ENCODE measurements around the gene SPAG9. TPM values are rescaled to one million over a fixed set of nuclear protein-coding genes. Genes with fewer than 3 reads are reported as not detected.

The SPAG9 gene
- total RNA-seq, 1 donor from 2014 or later = 55.4 TPM

DNA sequence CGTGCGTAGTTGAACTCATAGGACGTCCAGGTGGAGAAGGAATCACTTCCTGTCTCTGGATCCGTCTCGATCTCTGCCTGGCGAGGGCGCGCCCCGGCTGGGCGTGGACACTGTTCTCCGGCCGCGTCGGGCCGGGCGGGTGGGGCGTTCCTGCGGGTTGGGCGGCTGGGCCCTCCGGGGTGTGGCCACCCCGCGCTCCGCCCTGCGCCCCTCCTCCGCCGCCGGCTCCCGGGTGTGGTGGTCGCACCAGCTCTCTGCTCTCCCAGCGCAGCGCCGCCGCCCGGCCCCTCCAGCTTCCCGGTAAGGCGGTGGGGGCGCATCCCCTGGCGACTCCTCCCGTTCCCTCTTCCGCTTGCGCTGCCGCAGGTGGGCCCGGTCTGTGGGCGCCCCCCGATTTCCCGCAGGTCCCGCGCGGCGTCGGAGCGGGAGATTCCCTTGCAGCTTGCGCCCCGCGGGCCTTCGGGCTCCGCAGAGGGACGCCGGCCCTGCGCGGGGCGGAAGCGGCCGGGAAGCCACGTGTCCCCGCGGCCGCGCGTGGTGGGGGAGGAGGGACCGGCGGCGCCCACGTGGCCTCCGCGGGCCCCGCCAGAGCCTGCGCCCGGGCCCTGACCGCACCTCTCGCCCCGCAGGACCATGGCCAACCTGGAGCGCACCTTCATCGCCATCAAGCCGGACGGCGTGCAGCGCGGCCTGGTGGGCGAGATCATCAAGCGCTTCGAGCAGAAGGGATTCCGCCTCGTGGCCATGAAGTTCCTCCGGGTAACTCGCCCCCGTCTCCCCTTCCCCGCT lies 45.7 kb upstream of the SPAG9 start, which contains the start of gene NME2:
NME2 (plus strand) TSS at position 214 of the 789 bp plus-strand sequence; CDS start at position 634, 420 bp downstream.
- Mint-ChIP-seq H3K27me3 (no peaks in the 10 kb centered on the region), H3K27ac (peak within 1 kb of the TSS; percentile 92), H3K4me1 (ENCODE audit: low read depth) (peaks cover 13% of the 10 kb centered on the region), H3K36me3 (ENCODE audit: insufficient read depth) (peaks cover 21% of the 10 kb centered on the region), H3K9me3 (ENCODE audit: low read depth) (no peaks in the 10 kb centered on the region), H3K4me3 (ENCODE audit: low read depth) (peak within 1 kb of the TSS; percentile 94)
- TF ChIP-seq, protein P1, sequence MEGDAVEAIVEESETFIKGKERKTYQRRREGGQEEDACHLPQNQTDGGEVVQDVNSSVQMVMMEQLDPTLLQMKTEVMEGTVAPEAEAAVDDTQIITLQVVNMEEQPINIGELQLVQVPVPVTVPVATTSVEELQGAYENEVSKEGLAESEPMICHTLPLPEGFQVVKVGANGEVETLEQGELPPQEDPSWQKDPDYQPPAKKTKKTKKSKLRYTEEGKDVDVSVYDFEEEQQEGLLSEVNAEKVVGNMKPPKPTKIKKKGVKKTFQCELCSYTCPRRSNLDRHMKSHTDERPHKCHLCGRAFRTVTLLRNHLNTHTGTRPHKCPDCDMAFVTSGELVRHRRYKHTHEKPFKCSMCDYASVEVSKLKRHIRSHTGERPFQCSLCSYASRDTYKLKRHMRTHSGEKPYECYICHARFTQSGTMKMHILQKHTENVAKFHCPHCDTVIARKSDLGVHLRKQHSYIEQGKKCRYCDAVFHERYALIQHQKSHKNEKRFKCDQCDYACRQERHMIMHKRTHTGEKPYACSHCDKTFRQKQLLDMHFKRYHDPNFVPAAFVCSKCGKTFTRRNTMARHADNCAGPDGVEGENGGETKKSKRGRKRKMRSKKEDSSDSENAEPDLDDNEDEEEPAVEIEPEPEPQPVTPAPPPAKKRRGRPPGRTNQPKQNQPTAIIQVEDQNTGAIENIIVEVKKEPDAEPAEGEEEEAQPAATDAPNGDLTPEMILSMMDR (IDR thresholded peaks at IDR 0.05; ENCODE audit: unreplicated experiment) = no peak
- peak; percentile 77 for DNase-seq (ENCODE audit: low spot score, unreplicated experiment)

DNA sequence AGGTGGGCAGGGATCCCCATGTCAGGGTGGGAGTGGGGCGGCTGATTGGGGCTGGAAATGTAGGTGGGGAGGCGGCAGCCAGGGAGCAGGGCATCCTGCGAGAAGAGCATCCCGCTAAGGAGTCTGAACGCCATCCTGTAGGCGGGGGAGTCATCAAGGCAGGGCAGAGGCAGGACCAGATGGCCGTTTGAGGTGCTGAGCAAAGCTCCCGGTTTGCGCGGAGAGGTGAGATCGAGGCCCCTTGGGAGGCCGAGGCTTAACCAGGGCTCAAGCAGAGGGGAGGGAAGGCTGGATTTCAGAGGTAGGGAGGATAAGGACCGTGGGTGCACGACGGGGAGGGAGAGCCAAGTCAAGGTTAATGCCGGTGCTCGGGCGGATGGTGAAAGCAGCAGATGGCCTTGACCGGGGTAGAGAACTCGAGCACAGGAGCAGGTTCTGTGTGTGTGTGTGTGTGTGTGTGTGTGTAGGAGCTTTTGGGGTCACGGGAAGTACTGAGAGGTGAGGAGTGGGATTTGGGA lies 45.1 kb upstream of the SPAG9 start:
- peaks cover 13% of the 10 kb centered on the region for H3K4me1 Mint-ChIP-seq (ENCODE audit: low read depth)
- peak; percentile 12 for DNase-seq (ENCODE audit: low spot score, unreplicated experiment)
- peak overlapping the region; percentile 94 for H3K4me3 Mint-ChIP-seq (ENCODE audit: low read depth)
- TF ChIP-seq, protein P1 (IDR thresholded peaks at IDR 0.05; ENCODE audit: unreplicated experiment) = no peak
- H3K36me3 Mint-ChIP-seq (ENCODE audit: insufficient read depth) = peaks cover 18% of the 10 kb centered on the region
- peak overlapping the region; percentile 92 for H3K27ac Mint-ChIP-seq
- no peaks in the 10 kb centered on the region for H3K27me3 Mint-ChIP-seq
- no peaks in the 10 kb centered on the region for H3K9me3 Mint-ChIP-seq (ENCODE audit: low read depth)

DNA sequence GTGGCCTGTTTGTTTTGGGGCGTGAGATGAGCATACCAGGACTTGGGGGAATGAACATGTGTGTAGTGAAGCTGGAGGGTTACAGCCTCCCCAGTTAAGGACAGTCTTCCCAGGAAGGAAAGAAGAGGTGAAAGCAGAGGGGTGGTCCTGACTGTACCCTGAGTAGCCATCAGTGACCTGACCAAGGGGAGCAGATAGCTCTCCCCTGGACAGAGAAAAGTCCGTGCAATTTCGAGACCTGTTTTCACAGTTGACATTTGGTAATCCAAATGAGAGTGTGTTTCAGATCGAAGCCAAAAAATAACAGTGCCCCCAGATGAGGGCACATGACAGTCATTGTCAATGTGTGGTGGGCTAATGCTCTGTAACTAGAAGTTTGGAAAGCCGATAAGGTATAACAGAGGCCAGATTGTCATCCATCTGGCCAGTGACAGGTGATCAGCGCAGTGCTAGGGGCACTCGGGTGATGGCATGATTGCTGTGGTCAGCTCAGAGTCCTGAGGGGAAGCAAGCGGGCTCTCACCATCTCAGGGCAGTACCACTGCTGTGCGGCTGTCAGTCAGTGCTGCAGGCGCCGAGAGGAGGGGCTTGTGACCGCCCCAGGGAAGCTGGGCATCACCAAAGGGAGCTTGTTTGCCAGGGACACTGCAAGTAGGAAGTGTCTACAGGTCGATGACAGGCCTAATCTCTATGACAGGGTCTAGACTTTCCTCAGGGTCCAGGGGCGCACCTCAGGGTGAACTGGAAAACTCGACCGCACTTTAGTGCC lies 44.4 kb upstream of the SPAG9 start:
- H3K27ac Mint-ChIP-seq = peak overlapping the region; percentile 92
- DNase-seq (ENCODE audit: low spot score, unreplicated experiment) = no peak
- peak overlapping the region; percentile 94 for H3K4me3 Mint-ChIP-seq (ENCODE audit: low read depth)
- peaks cover 13% of the 10 kb centered on the region for H3K4me1 Mint-ChIP-seq (ENCODE audit: low read depth)
- TF ChIP-seq, protein P1 (IDR thresholded peaks at IDR 0.05; ENCODE audit: unreplicated experiment) = no peak
- peaks cover 20% of the 10 kb centered on the region for H3K36me3 Mint-ChIP-seq (ENCODE audit: insufficient read depth)
- H3K9me3 Mint-ChIP-seq (ENCODE audit: low read depth) = no peaks in the 10 kb centered on the region
- no peaks in the 10 kb centered on the region for H3K27me3 Mint-ChIP-seq

DNA sequence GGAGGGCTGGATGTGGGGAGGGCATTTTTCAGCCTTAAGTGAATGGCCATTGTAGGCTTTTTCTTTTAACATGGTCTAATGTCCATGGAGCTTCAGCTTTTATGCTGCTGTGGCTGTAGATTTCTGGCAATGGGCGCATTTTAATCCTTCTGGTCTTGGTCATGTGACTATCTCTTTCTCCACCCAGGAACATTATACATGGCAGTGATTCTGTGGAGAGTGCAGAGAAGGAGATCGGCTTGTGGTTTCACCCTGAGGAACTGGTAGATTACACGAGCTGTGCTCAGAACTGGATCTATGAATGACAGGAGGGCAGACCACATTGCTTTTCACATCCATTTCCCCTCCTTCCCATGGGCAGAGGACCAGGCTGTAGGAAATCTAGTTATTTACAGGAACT lies 40.9 kb upstream of the SPAG9 start:
- Mint-ChIP-seq H3K27me3 (no peaks in the 10 kb centered on the region), H3K4me3 (ENCODE audit: low read depth) (no peak overlapping the region), H3K36me3 (ENCODE audit: insufficient read depth) (peaks cover 19% of the 10 kb centered on the region), H3K9me3 (ENCODE audit: low read depth) (no peaks in the 10 kb centered on the region), H3K4me1 (ENCODE audit: low read depth) (peaks cover 11% of the 10 kb centered on the region), H3K27ac (peak overlapping the region; percentile 31)
- TF ChIP-seq, protein P1 (IDR thresholded peaks at IDR 0.05; ENCODE audit: unreplicated experiment) = no peak
- DNase-seq (ENCODE audit: low spot score, unreplicated experiment) = no peak

DNA sequence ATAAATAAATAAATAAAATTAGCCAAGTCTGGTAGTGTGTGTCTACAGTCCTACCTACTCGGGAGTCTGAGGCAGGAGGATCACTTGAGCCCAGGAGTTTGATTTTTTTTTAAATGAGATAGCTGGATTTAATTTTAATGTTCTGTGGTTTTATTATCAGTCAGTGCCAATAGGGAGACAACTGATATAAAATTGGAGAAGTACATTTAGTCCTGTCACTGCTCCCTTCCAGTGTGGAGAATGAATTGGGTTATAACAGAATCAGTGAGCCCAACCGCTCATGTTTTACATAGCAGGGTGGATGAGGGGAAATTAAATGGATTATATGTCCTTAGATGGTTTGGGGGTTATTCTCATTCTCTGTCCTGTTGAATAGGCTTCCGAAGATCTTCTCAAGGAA lies 38.9 kb upstream of the SPAG9 start:
- no peak overlapping the region for H3K27ac Mint-ChIP-seq
- DNase-seq (ENCODE audit: low spot score, unreplicated experiment) = no peak
- H3K4me1 Mint-ChIP-seq (ENCODE audit: low read depth) = peaks cover 2% of the 10 kb centered on the region
- no peaks in the 10 kb centered on the region for H3K9me3 Mint-ChIP-seq (ENCODE audit: low read depth)
- no peaks in the 10 kb centered on the region for H3K27me3 Mint-ChIP-seq
- H3K36me3 Mint-ChIP-seq (ENCODE audit: insufficient read depth) = peaks cover 19% of the 10 kb centered on the region
- TF ChIP-seq, protein P1 (IDR thresholded peaks at IDR 0.05; ENCODE audit: unreplicated experiment) = no peak
- no peak overlapping the region for H3K4me3 Mint-ChIP-seq (ENCODE audit: low read depth)
